GM21526 (cell line): ENCODE measurements around the gene TWSG1.
"Not testable (repeated sequence)": the region's sequence is repeated elsewhere in the genome, so short reads cannot be mapped to it uniquely, and the experiment has no call there.

ENCODE experiments used
- ATAC-seq: cut with Tn5 transposase; IDR thresholded peaks from one replicate; pipeline ENCODE4 v1.9.1; 2021; ENCODE audit warnings: moderate library complexity; ENCODE audit not compliant: unreplicated experiment, low FRiP score

The TWSG1 gene

DNA sequence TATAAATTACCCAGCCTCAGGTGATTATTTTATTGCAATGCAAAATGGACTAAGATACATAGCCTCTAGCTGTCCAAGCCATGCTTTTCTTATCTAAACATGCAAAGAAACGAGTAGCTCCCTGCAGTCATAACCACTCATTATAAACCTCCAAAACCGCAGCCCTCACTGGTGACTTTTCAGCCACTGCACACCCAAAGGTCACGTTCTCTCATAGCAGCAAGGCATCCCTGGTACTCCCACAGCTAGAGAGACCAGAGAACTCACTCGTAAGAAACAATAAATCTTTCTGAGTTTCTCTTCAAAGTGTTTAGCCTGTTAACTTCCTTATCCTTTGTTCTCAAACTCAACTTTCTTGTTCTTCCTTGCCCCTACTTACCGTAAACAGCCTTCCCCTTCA is 112.3 kb downstream of the TWSG1 start:
- ATAC-seq = no peak

DNA sequence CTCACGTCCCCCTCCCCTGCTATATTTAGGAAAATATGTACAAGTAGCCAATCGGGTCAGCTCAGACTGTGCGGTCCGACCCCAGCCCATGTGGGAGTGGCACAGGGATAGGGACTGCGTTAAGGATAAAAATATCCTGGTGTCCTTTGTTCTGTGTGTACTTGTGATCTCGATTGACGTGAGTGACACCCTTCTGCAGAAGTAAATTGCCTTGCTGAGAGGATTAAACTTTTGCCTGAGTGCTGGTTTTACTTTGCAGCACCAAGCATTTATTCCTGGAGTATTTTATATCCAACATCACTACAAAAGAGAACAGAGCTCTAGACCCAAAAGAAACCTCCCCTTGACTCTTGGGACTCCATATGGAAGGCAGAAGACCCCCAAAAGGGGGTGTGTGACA is 112.8 kb downstream of the TWSG1 start:
- ATAC-seq = no peak

DNA sequence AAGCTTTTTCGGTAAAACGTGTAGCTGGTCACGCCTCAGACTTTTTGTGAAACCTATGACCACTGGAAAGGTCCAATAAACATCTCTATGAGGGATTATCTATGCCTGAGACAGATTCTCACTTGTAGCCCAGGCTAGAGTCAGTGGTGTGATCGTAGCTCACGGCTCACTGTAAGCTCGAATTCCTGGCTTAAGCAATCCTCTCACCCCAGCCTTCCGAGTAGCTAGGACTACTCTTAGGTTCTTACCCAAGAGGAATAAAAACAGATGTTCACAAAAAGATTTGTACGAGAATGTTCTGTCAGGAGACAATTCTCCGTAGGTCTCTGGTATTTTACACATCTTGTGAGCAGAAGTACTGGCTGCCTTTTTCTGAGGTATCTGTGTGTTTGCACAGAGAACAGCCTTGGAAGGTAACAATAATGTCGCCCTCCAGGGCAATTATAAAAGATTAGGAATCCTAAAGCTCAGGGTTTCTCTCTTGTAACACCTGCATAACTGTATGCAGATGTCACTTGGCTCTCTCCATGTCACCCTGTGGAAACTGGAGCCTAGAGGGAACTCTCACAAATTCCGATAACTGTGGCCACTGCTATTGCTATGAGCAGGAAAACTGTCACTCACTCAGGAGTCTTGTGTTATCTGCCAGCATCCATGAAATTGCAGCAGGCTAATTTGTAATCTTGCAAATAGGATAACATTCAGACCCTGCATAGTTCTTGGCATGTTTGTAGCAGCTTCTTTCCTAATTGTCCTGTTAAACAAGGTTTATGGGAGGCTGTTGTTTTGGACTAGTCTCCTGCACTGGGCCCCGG is 115.2 kb downstream of the TWSG1 start:
- no peak for ATAC-seq

DNA sequence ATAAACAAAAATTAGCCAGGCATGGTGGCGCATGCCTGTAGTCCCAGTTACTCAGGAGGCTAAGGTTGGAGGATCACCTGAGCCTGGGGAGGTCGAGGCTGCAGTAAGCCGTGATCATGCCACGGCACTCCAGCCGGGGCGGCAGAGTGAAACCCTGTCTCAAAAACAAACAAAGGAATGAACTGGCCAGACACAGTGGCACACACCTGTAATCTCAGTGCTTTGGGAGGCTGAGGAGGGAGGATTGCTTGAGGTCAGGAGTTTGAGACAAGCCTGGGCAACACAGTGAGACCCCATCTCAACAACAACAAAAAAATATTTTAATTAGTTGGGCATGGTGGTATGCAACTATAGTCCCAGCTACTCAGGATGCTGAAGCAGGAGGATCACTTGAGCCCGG is 116.3 kb downstream of the TWSG1 start:
- ATAC-seq = not testable (repeated sequence)
